C4-2B (cell line): ENCODE data around the gene ETS1.

Experiments
- H3K27ac ChIP-seq: fragments of 450-650 bp; 2 replicates; pipeline ENCODE4 v1.5.1; 2017
- CTCF ChIP-seq: fragments of 450-650 bp; conservative IDR thresholded peaks from 2 replicates; pipeline ENCODE4 v1.5.1; 2017; ENCODE audit warnings: mild to moderate bottlenecking
- ZFX ChIP-seq: fragments of 450-650 bp; IDR thresholded peaks from 2 replicates; pipeline ENCODE4 v1.6.1; 2017

Gene ETS1

GRCh38 chr11:128533472-128533871 is 53.9 kb downstream of the ETS1 start:
- no peak for TF ChIP-seq CTCF
- TF ChIP-seq ZFX = no peak
- no peak overlapping the region for H3K27ac ChIP-seq

GRCh38 chr11:128532572-128533091 is 54.7 kb downstream of the ETS1 start:
- no peak for TF ChIP-seq CTCF
- TF ChIP-seq ZFX = no peak
- H3K27ac ChIP-seq = no peak overlapping the region

- H3K27ac ChIP-seq = no peak overlapping the region
- no peak for TF ChIP-seq ZFX
- TF ChIP-seq CTCF = no peak
These were observed 55.3 kb downstream of the ETS1 start for GRCh38 chr11:128532016-128532571.

DNA sequence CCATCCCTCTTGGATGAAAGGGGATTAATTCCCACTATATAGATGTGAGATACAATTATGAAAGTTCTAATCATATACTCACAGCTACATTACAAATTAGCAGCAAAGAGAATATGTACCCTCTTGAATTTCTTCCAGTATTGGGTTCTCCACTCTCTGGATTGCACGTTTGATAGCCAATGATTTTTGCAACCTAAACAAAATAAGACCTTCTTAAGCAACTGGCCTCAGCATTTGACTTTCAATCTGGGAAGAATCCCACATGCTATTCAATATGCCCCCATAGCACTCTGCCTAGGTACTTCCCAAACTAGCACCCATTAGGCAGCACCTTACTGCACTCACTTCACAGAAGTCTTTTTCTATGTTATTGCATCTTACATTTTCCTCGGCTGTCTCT is 55.8 kb downstream of the ETS1 start:
- no peak for TF ChIP-seq ZFX
- TF ChIP-seq CTCF = no peak

DNA sequence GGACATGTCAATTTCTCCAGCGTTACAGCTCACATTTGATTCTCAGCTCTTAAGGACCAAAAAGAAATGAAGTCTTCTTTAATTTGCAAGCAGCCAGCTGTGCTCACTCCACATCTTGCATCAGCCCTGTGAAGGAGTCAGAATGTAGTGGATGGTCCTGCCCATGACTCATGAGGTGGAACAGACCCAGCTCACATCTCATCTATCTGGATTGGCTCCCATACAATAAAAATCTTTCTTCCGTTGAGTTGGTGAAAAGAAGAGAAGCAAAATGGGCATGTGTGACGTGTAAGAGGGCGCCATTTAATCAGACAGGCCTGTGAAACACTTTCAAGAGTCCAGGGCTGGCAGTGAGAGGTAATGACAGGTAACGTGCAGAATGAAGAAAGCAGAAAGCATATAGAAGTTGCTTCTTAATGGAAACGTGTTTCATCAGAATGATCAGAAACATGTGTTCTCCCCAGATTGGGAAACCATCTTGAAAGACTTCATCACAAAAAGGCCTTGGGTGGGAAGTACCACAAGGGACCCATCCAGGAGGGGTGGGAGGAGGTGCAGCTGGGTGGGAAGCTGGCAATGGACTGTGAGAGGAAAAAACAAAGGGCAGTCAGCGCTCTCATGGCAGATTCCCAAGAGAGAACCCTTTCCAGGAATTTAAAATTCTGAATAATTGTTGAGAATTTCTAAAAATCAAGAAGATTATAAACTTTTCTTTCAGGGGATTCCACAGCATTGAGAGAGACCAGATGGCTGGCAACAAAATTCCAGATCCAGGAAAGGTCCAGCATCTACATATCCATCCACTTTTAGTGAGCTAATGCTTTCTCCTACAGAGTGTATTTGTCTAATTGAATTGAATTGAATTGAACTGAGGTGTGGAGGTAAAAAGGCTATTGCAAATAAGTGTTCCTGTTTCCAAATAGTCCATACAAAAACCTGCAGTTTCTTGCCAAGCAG is 57.0 kb downstream of the ETS1 start:
- no peak for TF ChIP-seq ZFX
- TF ChIP-seq CTCF = no peak
- H3K27ac ChIP-seq = no peak overlapping the region

More for the DNA sequence above, 55.8 kb downstream of the ETS1 start:
- H3K27ac ChIP-seq = no peak overlapping the region

- no peak for TF ChIP-seq CTCF
- no peak for TF ChIP-seq ZFX
- H3K27ac ChIP-seq = no peak overlapping the region
These were observed 59.1 kb downstream of the ETS1 start for GRCh38 chr11:128528294-128528693.

DNA sequence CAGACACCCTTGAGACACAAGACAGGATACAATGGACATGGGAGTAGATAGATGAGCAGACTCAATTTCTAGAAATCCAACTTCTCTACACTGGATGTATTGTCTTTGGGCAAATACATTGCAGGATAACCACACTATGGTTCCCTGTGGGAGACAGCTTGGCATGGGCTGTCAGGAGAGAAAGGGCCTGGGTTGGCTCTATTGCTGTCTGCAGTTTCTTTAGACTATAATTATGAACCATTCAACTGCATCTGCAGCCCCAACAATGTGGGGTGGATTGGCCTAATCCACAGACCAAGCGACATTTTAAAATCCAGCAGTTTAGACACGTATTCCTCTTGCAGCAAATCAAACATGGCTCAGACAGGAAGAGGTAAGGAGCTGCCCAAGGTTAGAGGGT is 60.3 kb downstream of the ETS1 start:
- H3K27ac ChIP-seq = no peak overlapping the region
- TF ChIP-seq CTCF (no peak), ZFX (no peak)
